ENCODE data around the gene HEBP1.

HEBP1 gene

GRCh38 chr12:13023811-13024530 lies 23.9 kb upstream of the HEBP1 start:
- peak; percentile 7 for DNase-seq

DNA sequence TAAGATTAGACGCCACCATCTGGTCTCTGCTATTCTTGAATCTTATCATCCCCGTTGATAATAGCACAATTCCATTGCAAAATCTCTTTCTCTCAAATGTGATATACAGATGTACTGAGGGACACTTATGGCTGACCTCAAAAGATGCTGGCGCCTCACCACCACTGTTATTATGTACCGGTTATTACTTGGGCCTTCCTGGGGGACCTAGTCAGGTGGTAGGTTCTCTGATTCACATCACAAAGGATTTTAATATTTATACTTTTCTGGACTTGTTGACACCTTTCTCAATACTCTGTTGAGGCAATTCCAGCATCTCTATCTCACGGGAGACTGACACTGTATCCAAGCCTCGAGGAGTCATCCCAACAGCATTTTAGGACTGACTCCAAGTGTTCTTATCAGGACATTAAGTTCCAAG lies 22.8 kb upstream of the HEBP1 start:
- DNase-seq = no peak

DNA sequence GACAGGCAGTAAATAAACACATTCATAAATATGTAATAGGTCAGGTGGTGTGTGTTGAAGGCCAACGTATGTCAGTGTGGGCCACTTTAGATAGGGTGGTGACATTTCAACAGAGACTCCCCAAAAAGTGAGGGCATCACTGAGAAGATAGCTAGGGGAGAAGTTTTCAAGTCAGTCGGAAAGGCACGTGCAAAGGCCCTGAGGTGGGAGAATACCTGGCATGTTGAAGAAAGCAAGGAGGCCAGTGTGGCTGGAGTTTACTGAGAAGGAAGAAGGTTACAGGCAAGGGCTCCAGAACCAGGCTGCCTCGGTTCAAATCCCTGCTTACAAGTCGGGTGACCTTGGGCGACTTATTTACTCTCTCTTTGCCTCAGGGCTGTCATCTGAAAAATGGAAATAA lies 11.0 kb upstream of the HEBP1 start:
- no peak for DNase-seq

GRCh38 chr12:13008741-13009380 lies 8.8 kb upstream of the HEBP1 start:
- DNase-seq = no peak

GRCh38 chr12:13007496-13008233 lies 7.6 kb upstream of the HEBP1 start:
- DNase-seq = no peak

DNA sequence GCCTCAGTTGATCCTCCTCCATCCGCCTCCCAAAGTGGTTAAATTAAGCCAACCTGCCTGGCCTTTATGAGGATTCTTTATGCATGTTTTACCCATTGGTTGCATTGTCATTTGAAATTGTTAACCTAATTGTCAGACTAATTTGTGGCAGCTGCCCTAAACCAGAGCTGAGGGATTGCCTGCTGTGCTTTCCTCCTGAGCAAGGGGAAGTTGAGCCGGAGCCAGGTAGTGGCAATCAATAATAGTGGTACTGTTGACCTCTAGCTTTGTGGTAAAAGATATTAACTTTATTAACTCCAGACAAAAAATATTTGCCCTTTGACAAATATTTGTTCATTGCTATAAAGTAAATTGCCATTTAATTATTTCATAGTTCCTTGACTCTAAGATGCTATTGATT lies 5.6 kb upstream of the HEBP1 start:
- no peak for DNase-seq

DNA sequence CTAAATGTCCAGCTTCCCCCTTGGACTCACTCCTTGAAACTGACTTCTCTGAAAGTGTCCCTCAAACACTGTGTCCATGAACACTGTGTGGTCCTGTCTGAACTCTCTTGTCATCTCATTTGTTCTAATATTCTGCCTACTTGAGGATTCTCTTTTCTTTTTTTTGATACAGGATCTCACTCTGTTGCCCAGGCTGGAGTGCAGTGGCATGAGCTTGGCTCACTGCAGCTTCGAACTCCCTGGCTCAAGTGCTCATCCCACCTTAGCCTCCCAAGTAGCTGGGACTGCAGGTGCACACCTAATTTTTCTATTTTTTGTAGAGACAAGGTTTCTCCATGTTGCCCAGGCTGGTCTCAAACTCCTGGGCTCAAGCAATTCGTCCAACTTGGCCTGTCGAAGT lies 4.9 kb upstream of the HEBP1 start:
- no peak for DNase-seq

DNA sequence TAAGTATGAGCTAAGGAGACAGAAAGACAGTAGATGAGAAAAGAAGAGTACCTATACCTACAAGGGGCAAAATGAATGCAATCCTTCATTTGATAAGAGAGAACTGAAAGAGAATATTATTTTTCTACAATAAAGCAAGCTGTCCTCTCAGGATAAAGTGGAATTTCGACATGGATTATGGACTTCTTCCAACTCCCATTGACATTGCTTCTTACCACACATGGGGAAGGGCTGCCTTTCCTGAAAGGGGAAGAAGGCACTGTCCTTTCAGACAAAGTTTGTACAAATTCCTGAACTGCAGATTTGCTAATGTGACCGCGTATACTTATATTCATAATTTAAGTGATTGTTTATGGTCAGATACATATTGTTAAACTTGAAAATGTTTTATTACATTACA lies 4.3 kb upstream of the HEBP1 start:
- DNase-seq = no peak

GRCh38 chr12:13002301-13003097 lies 2.4 kb upstream of the HEBP1 start:
- no peak for DNase-seq

DNA sequence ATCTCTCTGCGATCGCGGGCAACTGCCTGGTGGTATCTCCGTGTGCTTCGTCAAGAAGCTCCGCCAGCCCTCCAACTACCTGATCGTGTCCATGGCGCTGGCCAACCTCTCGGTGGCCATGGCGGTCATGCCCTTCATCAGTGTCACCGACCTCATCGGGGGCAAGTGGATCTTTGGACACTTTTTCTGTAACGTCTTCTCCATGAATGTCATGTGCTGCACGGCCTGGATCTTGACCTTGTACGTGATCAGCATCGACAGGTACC lies 1.6 kb upstream of the HEBP1 start:
- no peak for DNase-seq

- DNase-seq = peak; percentile 44
These were observed 1.1 kb upstream of the HEBP1 start for GRCh38 chr12:13000925-13001774.

GRCh38 chr12:13000616-13000924 lies 505 bp upstream of the HEBP1 start:
- DNase-seq = no peak

GRCh38 chr12:12999271-12999958 lies 650 bp downstream of the HEBP1 start:
- DNase-seq = no peak

DNA sequence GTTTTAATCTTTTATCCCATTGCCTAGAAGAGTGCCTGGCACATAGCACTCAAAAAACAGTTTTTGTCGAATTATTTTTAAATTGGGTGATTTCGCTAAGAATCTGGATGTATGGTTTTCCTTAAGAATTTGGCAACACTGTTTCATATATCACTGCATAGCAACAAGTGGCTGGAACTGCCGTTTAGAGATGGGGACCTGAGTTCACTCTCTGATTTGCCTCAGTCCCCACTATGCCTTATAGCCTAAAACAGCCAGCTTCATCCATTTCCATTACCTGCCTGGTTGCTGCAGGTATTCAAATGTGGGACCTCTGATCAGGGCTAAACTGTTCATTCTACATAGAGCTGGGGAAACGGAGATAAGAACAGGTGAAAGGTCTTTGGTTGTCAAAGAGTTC lies 1.8 kb downstream of the HEBP1 start:
- no peak for DNase-seq

DNA sequence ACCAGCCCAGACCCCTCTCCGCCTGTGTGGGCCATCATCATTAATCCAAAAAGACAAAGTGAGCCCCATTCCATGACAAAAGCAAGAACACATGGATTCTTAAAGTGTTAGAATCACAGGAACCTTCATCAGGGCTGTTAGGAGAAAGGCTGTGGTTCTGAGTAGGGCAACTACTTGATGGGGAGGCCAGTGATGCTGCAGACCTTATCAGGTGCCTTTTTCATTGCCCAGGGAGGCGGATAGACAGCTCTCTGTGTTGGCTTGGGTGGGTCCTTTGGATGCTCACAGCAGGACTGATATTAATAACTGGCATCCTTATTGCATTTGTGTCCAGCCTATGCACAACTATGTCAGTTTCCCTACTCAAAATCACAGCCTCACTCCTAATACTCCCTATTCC lies 2.3 kb downstream of the HEBP1 start:
- DNase-seq = no peak

- DNase-seq = no peak
These were observed 2.9 kb downstream of the HEBP1 start for GRCh38 chr12:12997156-12997555.

GRCh38 chr12:12996209-12996608 lies 3.9 kb downstream of the HEBP1 start:
- no peak for DNase-seq

GRCh38 chr12:12995088-12995487 lies 5.0 kb downstream of the HEBP1 start:
- no peak for DNase-seq

GRCh38 chr12:12993367-12993766 lies 6.7 kb downstream of the HEBP1 start:
- DNase-seq = no peak

- DNase-seq = no peak
These were observed 7.5 kb downstream of the HEBP1 start for GRCh38 chr12:12992418-12993130.

DNA sequence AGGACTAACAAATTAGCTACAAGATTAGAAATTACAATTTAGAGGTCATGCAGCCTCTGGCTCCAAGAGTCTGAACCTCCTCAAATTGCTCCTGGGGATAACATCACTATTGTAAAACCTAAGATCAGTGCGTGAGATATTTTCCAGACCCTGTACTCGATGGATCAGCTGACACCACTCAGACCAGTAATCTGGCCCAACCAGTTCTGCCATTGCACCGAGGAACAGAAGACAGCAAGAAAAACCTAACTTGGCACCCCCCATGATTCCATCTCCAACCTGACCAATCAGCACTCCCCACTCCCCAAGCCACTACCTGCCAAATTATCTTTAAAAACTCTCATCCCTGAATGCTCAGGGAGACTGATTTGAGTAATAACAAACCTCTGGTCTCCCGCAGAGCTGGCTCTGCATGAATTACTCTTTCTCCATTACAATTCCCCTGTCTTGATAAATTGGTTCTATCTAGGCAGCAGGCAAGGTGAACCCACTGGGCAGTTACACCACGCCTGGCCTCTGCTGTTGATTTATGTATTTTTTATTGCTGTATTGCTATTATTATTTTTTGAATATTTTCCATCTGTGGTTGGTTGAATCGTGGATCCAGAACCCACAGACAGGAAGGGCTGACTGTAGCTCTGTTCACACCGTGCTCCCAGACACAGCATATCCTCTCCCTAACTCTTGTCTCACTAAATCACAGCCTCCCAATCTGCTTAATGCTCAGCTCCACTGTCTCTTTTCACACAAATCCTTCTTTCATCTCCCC lies 9.2 kb downstream of the HEBP1 start:
- DNase-seq = no peak

All from activated CD4-positive, alpha-beta T cell treated with anti-CD3 and anti-CD28 coated beads, Interleukin-10, Interleukin-2, amounts not matched to agents 100 ng/mL and 50 ng/mL, durations not matched to agents 16 hours and 8 hours (primary cell).